Amygdala (tissue), 56 donors: Measurements from ENCODE around the gene HP.

Experiments
- DNase-seq, 56 donors: peaks; one replicate each; lab custom pipeline; 2025; lab: John Stamatoyannopoulos, UW

Gene HP

GRCh38 chr16:72083778-72084404 is 29.6 kb downstream of the HP start:
- no peak for DNase-seq

DNA sequence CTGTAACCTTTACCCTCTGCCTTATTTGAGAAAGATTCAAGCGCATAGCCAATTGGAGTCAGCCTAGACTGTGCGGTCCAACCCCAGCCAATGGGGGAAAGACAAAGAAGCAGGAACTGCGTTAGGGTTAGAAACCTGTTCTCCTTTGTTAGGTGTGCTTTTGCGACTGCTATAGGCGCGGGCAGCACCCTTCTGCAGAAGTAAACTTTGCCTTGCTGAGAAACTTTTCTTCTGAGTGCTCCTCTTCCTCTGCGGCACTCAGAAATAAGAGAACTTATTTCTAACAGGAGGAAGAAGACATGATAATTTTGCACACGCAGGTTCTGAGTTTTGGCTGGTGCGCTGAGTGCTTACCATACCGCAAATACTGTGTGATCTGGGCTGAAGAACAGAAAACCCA is 30.1 kb downstream of the HP start:
- DNase-seq: no peak

GRCh38 chr16:72085002-72085401 is 30.7 kb downstream of the HP start:
- no peak for DNase-seq

DNA sequence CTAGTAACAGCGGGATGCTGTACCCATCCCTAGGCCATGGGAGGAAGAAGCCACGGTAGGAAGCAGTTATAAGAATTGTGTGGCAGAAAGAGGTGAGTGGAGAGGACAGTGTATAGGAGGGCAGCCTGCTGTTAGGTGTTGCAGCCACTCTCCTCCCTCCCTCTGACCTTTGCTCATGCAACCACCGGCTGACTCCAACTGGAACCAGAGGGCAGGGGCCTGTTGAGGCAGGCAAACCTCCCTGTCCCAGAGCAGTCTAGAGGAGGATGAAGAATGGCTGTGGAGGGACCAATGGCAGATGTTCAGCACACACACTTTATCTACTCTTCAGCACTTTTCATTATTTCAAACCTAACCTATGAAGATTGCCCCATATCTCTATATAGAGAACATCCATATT is 36.9 kb downstream of the HP start:
- no peak for DNase-seq

DNA sequence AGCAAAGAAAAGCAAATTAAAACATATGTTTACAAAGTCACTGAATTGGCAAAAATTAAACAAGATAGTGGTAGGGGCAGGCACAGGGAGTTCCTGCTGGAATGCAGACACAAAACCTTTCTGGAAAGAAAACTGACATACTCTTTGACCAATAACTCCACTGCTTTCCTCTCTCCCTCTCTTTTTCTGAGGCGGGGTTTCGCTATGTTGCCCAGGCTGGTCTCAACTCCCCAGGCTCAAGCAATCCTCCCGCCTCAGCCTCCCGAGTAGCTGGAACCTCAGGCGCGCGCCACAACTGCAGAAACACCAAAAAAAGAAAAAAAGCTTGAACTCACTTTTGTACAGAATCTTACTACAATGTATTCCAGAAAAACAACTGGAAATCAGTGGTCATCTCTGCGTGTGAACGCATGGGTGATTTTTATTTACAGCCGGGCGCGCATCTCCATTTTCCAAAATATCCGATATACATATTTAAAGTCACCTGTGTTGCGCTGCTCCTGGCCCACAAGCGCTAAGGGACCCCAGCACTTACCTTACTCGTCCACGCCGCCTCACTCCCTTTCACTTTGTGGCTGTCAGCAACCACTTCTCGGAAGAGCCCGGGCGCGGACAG is 38.6 kb downstream of the HP start:
- no peak for DNase-seq

- DNase-seq: peak; percentile 35 to 99 (median 96)
Measured at GRCh38 chr16:72093448-72094265, 39.4 kb downstream of the HP start, which contains the start of the genes DHX38 and TXNL4B. DHX38 (plus strand) TSS chr16:72093847; CDS start chr16:72096158, 2,311 bp downstream. TXNL4B (minus strand) TSS chr16:72093620; CDS start chr16:72090749, 2,871 bp downstream.

GRCh38 chr16:72094266-72094610 is 39.9 kb downstream of the HP start:
- peak in 4 of 56 donors; percentile 43 to 67 (median 48) for DNase-seq

GRCh38 chr16:72098936-72099335 is 44.6 kb downstream of the HP start:
- DNase-seq: no peak

DNA sequence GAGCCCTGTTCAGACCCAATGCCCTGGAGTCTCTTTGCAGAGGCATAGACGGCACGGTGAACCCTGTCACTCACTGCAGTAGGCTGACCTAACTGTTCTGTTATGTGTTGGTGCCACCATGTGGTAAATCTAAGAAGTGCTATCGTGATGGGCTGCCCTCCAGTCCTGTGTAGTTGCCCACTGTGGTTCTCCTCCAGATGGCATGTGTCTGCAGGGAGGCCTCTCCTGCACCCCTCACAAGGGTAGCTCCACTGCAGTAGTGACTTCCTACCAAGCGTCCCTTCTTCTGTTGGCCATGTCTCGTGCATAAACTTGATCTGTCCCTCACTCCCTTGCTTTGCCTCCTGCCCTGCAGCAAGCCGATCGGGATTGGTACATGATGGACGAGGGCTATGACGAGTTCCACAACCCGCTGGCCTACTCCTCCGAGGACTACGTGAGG is 45.1 kb downstream of the HP start:
- DNase-seq: peak in 28 of 56 donors; percentile 1 to 69 (median 14)

GRCh38 chr16:72101195-72101594 is 46.9 kb downstream of the HP start:
- no peak for DNase-seq

DNA sequence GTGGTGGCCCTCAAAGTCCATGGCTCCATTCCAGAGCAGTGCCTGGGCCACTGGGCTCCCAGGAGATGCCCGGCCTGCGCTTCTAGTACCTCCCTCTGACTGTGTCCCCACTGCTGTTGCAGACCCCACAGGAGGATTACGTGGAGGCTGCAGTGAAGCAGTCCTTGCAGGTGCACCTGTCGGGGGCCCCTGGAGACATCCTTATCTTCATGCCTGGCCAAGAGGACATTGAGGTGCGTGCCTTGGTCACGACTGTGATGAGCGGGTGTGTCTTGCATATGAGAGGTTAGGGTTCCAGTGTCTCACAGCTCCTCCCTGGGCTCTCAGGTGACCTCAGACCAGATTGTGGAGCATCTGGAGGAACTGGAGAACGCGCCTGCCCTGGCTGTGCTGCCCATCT is 50.6 kb downstream of the HP start:
- no peak for DNase-seq

- no peak for DNase-seq
Measured at GRCh38 chr16:72105978-72106377, 51.7 kb downstream of the HP start.

DNA sequence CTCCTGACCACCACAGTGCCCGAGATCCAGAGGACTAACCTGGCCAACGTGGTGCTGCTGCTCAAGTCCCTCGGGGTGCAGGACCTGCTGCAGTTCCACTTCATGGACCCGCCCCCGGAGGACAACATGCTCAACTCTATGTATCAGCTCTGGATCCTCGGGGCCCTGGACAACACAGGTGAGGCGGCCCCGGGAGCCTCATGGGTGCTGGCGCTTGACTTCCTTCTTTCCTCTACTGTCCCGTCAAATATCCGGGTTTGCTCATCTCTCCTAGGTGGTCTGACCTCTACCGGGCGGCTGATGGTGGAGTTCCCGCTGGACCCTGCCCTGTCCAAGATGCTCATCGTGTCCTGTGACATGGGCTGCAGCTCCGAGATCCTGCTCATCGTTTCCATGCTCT is 53.1 kb downstream of the HP start:
- DNase-seq: no peak

- DNase-seq: no peak
Measured at GRCh38 chr16:72108353-72109102, 54.2 kb downstream of the HP start.

GRCh38 chr16:72109300-72109699 is 55.0 kb downstream of the HP start:
- DNase-seq: no peak

DNA sequence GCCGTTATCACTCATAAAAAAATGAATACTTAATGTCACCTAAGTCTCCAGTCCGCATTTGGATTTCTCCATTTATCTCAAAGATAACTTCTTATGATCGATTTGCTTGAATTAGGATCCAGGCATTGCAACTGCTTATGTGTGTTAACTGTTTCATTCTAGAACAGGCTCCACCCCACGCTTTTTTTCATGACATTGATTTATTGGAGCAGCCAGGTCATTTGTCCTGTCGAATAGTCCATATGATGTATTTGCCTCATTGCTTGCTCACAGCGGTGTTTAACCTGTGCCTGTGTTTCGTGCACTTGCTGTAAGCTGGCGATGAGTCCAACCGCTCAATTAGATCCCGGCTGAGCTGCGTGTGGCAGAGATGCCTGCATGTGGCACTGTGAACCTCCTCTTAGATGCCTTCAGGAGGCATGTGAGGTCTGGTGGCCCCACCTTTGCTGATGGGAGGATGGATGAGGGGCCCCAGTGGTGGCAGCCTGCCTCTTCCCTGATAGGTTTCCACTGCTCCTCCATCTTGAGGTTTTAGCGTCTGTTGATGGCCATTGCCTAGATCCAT is 55.7 kb downstream of the HP start:
- DNase-seq: no peak
